HepG2 (cell line): ENCODE results near the gene GALNT1. TPM values are rescaled to one million over a fixed set of nuclear protein-coding genes. Genes with fewer than 3 reads are reported as not detected.

Experiments
- ARNTL ChIP-seq: sonication (generic); formaldehyde crosslinking; IDR thresholded peaks from 2 replicates; pipeline ENCODE4 v1.4.0; 2020; ENCODE audit warnings: mild to moderate bottlenecking, missing genetic modification reagents
- ATF7-NPFF ChIP-seq: sonication (generic); formaldehyde crosslinking; IDR thresholded peaks from 2 replicates; pipeline ENCODE4 v1.8.1; 2023; ENCODE audit warnings: mild to moderate bottlenecking, low read depth, missing genetic modification reagents, moderate library complexity
- CHD2 ChIP-seq: IDR thresholded peaks from 2 replicates; pipeline ENCODE4 v1.6.1; 2011; ENCODE audit warnings: low read depth, low read length, improper control_type of control experiment
- IRF2 ChIP-seq: IDR thresholded peaks from 2 replicates; pipeline ENCODE4 v1.6.1; 2018; ENCODE audit warnings: missing genetic modification reagents, missing compliant biosample characterization
- JUN ChIP-seq: sonication (generic); formaldehyde crosslinking; IDR thresholded peaks from 2 replicates; pipeline ENCODE4 v1.4.0; 2020; ENCODE audit warnings: mild to moderate bottlenecking, missing genetic modification reagents
- KDM3A ChIP-seq: IDR thresholded peaks from 2 replicates; pipeline ENCODE4 v1.6.1; 2018; ENCODE audit warnings: low read depth, missing compliant biosample characterization
- KDM4B ChIP-seq: sonication (generic); formaldehyde crosslinking; IDR thresholded peaks from 2 replicates; pipeline ENCODE4 v1.4.0; 2020; ENCODE audit warnings: missing genetic modification reagents
- KDM6A ChIP-seq: IDR thresholded peaks from 2 replicates; pipeline ENCODE4 v1.6.1; 2016; ENCODE audit warnings: low read depth
- MYNN ChIP-seq: sonication (generic); formaldehyde crosslinking; IDR thresholded peaks from 2 replicates; pipeline ENCODE4 v1.4.0; 2020; ENCODE audit warnings: mild to moderate bottlenecking, low read depth, missing genetic modification reagents
- ZFP41 ChIP-seq: sonication (generic); formaldehyde crosslinking; IDR thresholded peaks from 2 replicates; pipeline ENCODE4 v1.4.0; 2020; ENCODE audit warnings: mild to moderate bottlenecking, missing genetic modification reagents, borderline replicate concordance
- ZNF430 ChIP-seq: sonication (generic); formaldehyde crosslinking; IDR thresholded peaks from 2 replicates; pipeline ENCODE4 v1.9.0; 2021; ENCODE audit warnings: mild to moderate bottlenecking, missing genetic modification reagents
- ZNF432 ChIP-seq: sonication (generic); formaldehyde crosslinking; IDR thresholded peaks from 2 replicates; pipeline ENCODE4 v1.5.0; 2020; ENCODE audit warnings: missing genetic modification reagents, mild to moderate bottlenecking, borderline replicate concordance
- ZNF460 ChIP-seq: sonication (generic); formaldehyde crosslinking; IDR thresholded peaks from 2 replicates; pipeline ENCODE4 v1.5.1; 2020; ENCODE audit warnings: missing genetic modification reagents, mild to moderate bottlenecking, borderline replicate concordance
- polyA plus RNA-seq, 8 experiments: library from polyadenylated mRNA; depleted of rRNA in 3 of 8; stranded (reverse) in 7 of 8; unstranded in 1 of 8; fragments of >200 nt; fragmentation: Illumina TruSeq in 4 of 8; extraction: Trizol in 4 of 8; gene quantifications; 2 replicates each; pipeline versions ENCODE4 v1.2.1 to v1.2.3, GENCODE V29; 2011 to 2016; ENCODE audit warnings: low read depth in 4 of 8, missing spikeins in 1 of 8, mixed read lengths in 1 of 8; ENCODE audit not compliant: insufficient read depth in 1 of 8
- total RNA-seq, 5 experiments: library from RNA; depleted of rRNA; stranded (reverse); fragments of >200 nt; fragmentation: Illumina TruSeq; extraction: Trizol; gene quantifications; 2 replicates each; pipeline ENCODE4 v1.2.3, GENCODE V29; 2016; ENCODE audit warnings: low read depth in 1 of 5
- TF ChIP-seq, protein P1 (sequence below): sonication (generic); formaldehyde crosslinking; IDR thresholded peaks from 2 replicates; pipeline ENCODE4 v1.8.1; 2023; ENCODE audit warnings: mild to moderate bottlenecking, moderate library complexity, missing genetic modification reagents
- TF ChIP-seq, protein P2 (sequence below), 2 experiments: sonication (generic) in 1 of 2; formaldehyde crosslinking in 1 of 2; IDR thresholded peaks; 2 replicates each; pipeline versions ENCODE4 v1.4.0 to v1.6.1; 2016 to 2020; ENCODE audit warnings: borderline replicate concordance in 1 of 2, low read depth in 1 of 2, mild to moderate bottlenecking in 1 of 2, missing genetic modification reagents in 1 of 2
- TF ChIP-seq, protein P3 (sequence below): sonication (generic); formaldehyde crosslinking; IDR thresholded peaks from 2 replicates; pipeline ENCODE4 v1.9.0; 2021; ENCODE audit warnings: missing genetic modification reagents, borderline replicate concordance
- TF ChIP-seq, protein P4 (sequence below): sonication (generic); formaldehyde crosslinking; IDR thresholded peaks from 2 replicates; pipeline ENCODE4 v1.5.0; 2020; ENCODE audit warnings: missing genetic modification reagents
- TF ChIP-seq, protein P5 (sequence below): sonication (generic); formaldehyde crosslinking; IDR thresholded peaks from 2 replicates; pipeline ENCODE4 v1.5.0; 2020; ENCODE audit warnings: missing genetic modification reagents

Gene GALNT1
- total and polyA plus RNA-seq, 2 of the 13 experiments (the other 11 are each of a cell fraction or from before 2014, with no cell fraction given) = 41.1 to 100 TPM

DNA sequence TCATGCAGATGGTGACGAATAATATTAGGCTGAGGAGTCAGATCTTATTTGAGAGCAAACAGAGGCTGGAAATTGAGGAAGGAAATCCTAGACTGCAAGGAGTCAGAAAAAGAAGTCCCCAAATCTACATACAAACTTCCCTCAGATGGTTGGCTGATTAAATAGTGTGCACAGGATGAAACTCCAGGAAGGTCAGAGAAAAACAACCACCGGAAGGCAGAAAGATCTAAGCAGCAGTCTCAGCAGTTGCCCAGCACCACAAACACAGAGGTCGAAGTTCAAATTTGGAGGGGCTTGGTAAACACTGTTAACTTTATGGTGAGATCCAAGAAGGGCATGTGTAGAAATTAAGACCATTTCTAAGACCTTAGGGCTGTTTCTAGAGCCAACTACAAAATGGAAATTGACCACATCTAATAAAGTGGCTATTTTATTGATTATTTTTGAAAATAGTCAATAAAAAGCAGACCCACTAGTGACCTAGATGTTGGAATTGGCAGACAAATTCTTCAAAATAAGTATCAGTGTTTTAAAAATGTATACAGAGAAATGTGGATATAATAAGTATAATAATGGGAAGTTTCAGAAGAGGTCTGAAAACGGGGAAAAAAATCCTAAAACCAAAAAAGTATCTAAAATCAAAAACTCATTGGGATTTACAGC, 134.8 kb downstream of the GALNT1 start (continued):
- TF ChIP-seq, protein P1, sequence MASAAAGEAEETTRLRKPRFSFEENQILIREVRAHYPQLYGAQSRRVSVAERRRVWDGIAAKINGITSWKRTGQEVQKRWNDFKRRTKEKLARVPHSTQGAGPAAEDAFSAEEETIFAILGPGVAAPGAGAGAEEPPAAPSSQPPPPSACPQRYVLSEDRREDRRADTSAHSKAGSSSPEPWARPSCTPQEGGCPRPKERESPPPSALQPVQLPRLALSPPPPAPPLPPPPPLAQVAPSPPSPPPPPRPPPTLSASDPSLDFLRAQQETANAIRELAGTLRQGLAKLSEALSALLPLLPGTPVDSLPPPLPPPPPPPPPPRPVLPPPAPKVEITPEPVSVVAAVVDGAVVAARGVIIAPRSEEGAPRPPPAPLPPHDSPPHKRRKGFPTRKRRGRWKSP (CRISPR knock-in tag) = no peak
- TF ChIP-seq, protein P2, sequence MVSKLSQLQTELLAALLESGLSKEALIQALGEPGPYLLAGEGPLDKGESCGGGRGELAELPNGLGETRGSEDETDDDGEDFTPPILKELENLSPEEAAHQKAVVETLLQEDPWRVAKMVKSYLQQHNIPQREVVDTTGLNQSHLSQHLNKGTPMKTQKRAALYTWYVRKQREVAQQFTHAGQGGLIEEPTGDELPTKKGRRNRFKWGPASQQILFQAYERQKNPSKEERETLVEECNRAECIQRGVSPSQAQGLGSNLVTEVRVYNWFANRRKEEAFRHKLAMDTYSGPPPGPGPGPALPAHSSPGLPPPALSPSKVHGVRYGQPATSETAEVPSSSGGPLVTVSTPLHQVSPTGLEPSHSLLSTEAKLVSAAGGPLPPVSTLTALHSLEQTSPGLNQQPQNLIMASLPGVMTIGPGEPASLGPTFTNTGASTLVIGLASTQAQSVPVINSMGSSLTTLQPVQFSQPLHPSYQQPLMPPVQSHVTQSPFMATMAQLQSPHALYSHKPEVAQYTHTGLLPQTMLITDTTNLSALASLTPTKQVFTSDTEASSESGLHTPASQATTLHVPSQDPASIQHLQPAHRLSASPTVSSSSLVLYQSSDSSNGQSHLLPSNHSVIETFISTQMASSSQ (IDR thresholded peaks at IDR 0.05; ENCODE audit: low read depth) = peak; percentile 18; the same call in 1 of the 2 replicates
- TF ChIP-seq, protein P2 (CRISPR knock-in tag; IDR thresholded peaks at IDR 0.05; ENCODE audit: borderline replicate concordance) = peak; percentile 58; the same call in 1 of the 2 replicates
- no peak for TF ChIP-seq CHD2
- TF ChIP-seq KDM3A (CRISPR knock-in tag) = peak; percentile 51; the same call in 1 of the 2 replicates
- 0 out of 2 replicates have a peak, but pooled peaks have one; percentile 34 for TF ChIP-seq ARNTL
- TF ChIP-seq ZNF430 (CRISPR knock-in tag) = no peak
- TF ChIP-seq, protein P3, sequence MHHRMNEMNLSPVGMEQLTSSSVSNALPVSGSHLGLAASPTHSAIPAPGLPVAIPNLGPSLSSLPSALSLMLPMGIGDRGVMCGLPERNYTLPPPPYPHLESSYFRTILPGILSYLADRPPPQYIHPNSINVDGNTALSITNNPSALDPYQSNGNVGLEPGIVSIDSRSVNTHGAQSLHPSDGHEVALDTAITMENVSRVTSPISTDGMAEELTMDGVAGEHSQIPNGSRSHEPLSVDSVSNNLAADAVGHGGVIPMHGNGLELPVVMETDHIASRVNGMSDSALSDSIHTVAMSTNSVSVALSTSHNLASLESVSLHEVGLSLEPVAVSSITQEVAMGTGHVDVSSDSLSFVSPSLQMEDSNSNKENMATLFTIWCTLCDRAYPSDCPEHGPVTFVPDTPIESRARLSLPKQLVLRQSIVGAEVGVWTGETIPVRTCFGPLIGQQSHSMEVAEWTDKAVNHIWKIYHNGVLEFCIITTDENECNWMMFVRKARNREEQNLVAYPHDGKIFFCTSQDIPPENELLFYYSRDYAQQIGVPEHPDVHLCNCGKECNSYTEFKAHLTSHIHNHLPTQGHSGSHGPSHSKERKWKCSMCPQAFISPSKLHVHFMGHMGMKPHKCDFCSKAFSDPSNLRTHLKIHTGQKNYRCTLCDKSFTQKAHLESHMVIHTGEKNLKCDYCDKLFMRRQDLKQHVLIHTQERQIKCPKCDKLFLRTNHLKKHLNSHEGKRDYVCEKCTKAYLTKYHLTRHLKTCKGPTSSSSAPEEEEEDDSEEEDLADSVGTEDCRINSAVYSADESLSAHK (CRISPR knock-in tag) = no peak
- no peak for TF ChIP-seq KDM4B (CRISPR knock-in tag)
- no peak for TF ChIP-seq JUN (CRISPR knock-in tag)
- TF ChIP-seq, protein P4, sequence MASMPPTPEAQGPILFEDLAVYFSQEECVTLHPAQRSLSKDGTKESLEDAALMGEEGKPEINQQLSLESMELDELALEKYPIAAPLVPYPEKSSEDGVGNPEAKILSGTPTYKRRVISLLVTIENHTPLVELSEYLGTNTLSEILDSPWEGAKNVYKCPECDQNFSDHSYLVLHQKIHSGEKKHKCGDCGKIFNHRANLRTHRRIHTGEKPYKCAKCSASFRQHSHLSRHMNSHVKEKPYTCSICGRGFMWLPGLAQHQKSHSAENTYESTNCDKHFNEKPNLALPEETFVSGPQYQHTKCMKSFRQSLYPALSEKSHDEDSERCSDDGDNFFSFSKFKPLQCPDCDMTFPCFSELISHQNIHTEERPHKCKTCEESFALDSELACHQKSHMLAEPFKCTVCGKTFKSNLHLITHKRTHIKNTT (CRISPR knock-in tag) = no peak
- TF ChIP-seq KDM6A (CRISPR knock-in tag) = peak; percentile 88
- peak; percentile 62 for TF ChIP-seq IRF2 (CRISPR knock-in tag)
- TF ChIP-seq MYNN = no peak
- no peak for TF ChIP-seq ATF7-NPFF (CRISPR knock-in tag)
- TF ChIP-seq ZNF460 (CRISPR knock-in tag) = no peak
- TF ChIP-seq ZFP41 (CRISPR knock-in tag) = no peak
- TF ChIP-seq ZNF432 = no peak
- TF ChIP-seq, protein P5, sequence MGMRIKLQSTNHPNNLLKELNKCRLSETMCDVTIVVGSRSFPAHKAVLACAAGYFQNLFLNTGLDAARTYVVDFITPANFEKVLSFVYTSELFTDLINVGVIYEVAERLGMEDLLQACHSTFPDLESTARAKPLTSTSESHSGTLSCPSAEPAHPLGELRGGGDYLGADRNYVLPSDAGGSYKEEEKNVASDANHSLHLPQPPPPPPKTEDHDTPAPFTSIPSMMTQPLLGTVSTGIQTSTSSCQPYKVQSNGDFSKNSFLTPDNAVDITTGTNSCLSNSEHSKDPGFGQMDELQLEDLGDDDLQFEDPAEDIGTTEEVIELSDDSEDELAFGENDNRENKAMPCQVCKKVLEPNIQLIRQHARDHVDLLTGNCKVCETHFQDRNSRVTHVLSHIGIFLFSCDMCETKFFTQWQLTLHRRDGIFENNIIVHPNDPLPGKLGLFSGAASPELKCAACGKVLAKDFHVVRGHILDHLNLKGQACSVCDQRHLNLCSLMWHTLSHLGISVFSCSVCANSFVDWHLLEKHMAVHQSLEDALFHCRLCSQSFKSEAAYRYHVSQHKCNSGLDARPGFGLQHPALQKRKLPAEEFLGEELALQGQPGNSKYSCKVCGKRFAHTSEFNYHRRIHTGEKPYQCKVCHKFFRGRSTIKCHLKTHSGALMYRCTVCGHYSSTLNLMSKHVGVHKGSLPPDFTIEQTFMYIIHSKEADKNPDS = no peak
